Middle frontal gyrus (tissue), 1 donor: ENCODE results near the gene SYCP2L.
"Not testable (repeated sequence)": the region's sequence is repeated elsewhere in the genome, so short reads cannot be mapped to it uniquely, and the experiment has no call there.

Experiments
- DNase-seq: peaks from one replicate; pipeline ENCODE4 v3.0.0-alpha.2; 2015; ENCODE audit warnings: low spot score; ENCODE audit errors: extremely low spot score

SYCP2L gene

DNA sequence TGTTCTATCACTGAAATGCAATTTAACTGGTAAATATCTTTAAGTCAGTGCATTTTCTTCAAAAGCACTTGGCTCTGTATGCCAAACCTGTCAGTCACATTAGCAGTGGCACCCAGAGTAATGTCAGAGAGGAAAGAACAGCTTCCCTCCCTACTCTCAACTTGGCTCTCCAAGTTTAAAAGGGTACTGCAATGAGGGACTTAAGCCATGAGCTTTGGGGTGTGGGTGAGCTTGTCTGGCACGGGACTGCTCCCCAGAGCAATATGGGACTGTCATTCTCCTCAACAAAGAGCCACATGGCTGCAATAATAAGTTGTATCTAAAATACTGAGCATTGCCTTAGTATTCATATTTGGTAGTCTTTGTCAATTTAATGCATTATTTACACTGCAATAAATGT is 9.0 kb upstream of the SYCP2L start:
- no peak for DNase-seq

DNA sequence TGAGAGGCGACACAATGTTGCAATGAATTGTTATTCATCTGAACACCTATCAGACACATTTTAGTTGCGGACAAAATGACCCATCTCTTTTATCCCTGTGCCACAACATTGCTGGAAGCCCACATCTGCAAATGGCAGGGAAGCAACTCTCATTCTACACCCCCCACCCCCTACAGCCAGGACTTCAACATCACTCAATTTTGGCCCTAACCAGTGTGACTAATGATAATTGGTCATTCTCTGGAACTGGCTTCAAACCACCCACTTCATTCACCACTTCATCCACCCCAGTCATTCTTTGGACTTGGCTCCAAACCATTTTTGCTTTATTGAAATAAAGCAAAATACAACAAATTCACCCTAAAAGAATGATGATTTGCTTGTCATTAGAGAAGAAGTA is 6.5 kb upstream of the SYCP2L start:
- DNase-seq = no peak

DNA sequence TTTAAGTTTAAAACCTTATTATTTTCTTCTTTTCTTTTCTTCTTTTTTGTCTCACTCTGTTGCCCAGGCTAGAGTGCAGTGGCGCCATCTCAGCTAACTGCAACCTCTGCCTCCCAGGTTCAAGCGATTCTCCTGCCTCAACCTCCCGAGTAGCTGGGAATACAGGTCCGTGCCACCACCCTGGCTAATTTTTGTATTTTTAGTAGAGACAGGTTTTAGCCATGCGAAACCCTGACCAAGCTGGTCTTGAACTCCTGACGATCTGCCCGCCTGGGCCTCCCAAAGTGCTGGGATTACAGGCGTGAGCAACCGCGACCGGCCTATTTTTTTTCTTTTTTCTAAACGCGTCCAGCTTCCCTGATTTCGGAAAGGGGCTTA is 4.6 kb upstream of the SYCP2L start:
- DNase-seq = not testable (repeated sequence)

DNA sequence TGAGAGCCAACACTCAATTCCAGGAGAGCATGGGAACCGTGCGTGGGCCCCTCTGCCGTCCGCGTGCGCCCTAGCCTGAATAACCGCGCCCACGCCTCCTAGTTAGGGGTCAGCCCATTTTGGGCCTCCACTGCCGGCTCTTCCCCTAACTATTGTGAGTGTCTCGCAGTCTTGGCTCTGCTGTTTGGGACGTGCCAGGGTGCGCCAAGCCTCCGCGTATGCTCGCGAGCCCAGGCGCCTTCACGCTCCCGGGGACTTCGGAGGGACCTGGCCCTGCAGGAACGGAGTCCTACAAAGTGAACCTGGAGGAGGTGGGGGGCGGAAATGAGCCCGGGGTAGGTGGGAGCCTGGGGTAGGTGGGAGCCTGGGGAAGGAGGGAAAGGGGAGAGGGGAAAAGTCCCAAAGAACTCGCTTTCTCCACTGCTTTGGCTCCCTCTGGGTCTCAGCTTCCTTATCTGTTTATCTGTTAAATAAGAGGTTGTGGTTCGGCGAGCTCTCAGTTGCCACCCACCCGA is 4.1 kb upstream of the SYCP2L start:
- no peak for DNase-seq

DNA sequence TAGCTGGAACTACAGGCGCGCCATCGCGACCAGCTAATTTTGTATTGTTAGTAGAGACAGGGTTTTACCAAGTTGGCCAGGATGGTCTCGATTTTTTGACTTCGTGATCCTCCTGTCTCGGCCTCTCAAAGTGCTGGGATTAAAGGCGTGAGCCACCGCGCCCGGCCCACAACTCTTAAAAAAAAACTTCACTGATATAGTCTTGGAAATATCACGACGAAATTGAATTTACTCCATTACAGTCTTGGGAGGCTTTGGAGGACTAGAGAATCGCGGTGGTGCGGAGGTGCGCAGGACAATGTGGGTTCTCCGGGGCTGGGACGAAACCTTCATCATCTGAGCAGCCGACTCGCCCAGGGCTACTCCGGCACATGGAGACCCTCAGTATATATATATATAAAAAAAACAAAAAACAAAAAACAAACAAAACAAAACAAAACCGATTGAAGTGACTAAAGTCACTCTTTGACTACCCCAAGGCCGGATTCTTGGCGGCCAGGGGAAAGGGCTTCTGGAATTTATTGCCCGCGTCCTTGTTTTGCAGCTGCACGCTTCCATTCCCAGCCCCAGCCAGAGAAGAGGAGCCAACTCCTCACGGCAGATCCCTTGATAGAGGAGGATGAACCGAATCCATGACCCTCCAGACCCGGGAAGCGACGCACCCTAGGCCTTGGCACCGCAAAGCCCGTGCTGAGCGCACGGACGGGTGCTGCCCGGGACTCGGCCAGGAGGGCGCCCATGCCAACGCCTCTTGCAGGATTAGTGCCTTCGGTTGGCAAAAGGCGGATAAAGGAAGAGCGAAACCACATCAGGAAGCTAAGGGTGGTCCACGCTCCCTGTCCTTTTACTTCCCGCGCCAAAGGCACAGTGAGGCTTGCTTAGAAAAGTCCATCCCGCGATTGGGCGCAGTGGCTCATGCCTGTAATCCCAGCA is 3.3 kb upstream of the SYCP2L start:
- DNase-seq = no peak

DNA sequence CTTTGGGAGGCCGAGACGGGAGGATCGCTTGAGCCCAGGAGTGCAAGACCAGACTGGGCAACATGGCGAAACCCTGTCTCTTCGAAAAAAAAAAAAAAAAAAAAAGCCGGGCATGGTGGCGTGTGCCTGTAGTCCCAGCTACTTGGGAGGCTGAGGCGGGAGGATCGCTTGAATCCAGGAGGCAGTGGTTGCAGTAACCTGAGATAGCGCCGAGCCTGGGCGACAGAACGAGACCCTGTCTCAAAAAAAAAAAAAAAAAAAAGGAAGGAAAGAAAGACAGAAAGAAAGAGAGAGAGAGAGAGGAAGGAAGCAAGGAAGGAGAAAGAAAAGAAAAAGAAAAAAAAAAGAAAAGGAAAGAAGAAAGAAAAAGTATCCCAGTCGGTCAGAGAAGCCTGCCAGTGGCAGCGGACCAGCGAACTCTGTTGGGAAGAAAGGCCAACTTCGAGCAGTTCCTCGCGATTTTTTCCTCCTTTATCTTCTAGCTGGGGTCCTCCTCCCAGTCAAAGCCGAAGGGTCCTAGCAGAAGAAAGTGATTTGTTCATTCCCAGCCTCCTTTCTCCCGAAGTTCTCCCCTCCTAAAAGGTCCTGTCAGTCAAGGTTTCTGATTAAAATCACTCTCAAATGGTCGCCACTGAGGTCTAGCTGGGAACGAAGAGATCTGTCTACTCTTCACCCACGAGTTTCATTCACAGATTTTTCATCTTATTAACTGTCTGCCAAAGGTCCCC is 2.4 kb upstream of the SYCP2L start:
- DNase-seq = no peak

DNA sequence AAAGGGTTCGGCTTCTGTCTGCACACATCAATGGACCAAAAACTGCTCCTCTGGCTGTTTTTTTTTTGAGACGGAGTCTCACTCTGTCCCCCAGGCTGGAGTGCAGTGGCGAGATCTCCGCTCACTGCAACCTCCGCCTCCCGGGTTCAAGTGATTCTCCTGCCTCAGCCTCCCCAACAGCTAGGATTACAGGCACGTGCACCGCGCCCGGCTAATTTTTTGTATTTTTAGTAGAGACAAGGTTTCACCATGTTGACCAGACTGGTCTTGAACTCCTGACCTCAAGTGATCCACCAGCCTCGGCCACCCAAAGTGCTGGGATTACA is 524 bp upstream of the SYCP2L start:
- DNase-seq = not testable (repeated sequence)

DNA sequence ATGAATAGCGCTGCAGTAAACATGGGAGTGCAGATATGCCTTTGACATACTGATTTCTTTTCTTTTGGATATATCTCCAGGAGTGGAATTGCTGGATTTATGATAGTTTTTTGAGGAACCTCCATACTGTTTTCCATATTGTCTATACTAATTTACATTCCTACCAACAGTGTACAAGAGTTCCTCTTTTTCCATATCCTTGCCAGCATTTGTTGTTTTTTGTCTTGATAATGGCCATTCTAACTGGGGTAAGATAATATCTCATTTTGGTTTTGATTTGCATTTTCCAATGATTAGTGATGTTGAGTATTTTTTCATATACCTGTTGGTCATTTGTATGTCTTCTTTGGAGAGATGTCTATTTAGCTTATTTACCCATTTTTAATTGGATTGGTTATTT is 3.3 kb downstream of the SYCP2L start:
- DNase-seq = no peak

DNA sequence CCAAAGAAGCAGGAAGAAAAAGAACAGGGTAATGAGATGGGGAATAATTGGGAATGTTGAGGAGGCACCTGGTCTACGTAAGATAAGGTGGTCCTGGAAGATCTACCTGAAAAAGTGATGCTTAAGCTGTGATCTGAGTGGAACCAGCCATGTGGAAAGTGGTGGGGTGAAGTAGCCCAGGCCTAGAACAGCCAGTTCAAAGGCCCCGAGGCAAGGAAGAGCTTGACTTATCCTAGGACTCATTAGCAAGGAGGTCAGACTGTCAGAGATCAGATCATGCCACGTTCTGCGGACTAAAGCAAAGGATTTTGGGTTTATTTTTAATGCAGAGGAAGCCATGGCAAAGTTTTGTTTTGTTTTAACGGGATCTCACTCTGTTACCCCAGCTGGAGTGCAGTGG is 5.1 kb downstream of the SYCP2L start:
- no peak for DNase-seq

DNA sequence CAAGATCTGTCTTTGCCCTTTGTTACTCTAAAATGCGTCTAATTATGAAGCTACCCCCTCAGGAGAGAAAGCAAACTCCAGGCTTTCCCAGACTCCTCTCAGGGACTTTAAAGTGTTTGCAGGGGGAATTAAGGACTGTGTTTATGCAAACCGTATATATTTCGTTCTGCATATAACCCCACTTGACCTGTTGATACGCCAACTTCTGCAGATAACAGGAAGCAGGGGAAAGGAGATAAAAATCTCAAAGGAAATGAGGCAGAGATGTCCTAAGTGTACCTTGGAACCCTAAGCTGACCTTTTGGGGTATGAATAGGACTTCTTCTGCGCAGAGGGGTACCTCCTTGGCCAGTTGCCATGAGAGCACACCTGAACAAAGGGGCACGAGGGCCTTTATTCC is 8.1 kb downstream of the SYCP2L start:
- DNase-seq = no peak

DNA sequence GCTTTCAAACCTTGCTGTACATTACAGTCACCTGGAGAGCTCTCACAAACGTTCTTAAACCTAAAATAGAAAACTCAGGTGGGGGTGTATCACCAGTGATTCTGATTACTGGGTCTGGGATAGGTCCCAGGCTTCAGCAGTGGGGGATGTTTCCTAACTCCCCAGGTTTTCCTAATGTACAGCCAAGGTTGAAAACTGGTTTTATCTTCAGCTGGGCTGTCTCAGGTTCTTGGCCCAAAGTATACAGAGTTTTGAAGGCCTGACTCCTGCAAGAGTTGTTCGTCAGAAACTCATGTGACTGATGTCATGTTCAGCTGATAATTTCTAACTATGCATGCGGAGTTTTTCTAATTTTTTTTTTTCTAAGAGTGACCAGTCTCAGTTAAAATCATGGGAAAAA is 9.8 kb downstream of the SYCP2L start:
- no peak for DNase-seq

DNA sequence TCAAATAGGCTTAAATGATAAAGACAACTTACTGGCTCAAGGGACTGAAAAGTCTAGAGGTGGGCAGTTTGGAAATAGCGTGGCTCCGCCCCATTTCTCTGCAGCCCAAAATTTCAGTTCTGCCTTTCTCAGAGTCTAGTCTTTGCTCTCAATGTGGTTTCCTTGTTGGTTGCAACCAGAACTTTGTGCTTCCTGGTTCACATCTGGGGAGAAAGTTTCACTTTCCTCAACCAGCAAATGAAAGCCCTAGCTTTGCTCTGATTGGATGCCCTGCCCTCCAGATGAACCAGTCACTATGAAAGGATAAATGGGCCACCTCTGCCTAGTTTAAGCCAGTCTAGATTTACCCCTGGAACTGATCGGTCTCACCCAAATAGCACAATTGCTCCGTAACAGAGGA is 14.9 kb downstream of the SYCP2L start:
- DNase-seq = no peak

DNA sequence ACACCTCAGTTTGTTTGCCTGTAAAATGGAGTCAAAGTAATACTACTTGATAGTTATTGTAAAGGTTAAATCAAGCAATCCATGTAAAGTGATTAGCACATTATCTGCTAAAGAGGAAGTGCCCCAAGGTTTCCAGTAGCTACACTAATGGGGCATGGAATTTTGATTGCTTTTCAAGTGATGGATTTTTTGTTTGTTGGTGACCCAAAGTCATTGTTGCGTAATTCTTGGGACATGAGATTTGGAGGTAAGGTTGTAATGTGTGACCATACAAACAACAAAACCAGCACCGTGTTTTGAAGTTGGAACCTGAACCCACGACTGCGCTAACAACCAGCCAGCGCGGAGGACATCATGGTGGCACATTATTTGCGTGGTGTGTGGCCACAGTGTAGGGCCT is 17.2 kb downstream of the SYCP2L start:
- DNase-seq = no peak

DNA sequence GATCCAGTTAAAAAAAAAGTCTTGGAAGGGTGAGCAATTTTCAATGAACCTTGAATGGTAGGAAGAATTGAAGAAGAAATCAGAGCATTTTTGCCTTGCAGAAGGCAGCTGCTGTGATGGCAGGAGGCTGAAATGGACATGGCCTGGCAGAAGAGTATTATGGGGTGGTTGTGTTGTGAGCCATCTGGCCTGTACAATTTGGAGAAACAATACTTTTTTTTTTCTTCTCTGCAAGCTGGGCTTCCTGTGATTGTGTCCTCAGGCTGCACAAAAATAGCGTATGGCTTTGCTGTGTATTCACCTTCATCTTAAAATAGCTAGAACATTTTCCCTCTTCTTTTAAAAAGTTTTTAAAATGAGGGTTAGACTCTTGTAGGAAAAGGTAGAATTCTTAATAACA is 21.4 kb downstream of the SYCP2L start:
- no peak for DNase-seq

DNA sequence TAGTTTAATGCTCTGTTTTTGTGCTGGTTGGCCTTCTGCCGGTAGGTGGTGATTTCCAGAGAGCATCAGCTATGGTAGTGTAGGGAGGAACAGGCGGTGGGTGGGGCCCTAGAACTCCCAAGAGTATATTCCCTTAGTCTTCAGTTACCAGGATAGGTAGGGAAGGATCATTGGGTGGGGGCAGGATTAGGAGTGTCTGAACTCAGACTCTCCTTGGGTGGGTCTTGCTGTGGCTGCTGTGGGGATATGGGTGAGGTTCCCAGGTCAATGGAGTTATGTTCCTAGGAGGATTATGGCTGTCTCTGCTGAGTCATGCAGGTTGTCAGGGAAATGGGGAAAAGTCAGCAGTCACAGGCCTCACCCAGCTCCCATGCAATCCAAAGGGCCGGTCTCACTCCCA is 32.7 kb downstream of the SYCP2L start:
- not testable (repeated sequence) for DNase-seq

DNA sequence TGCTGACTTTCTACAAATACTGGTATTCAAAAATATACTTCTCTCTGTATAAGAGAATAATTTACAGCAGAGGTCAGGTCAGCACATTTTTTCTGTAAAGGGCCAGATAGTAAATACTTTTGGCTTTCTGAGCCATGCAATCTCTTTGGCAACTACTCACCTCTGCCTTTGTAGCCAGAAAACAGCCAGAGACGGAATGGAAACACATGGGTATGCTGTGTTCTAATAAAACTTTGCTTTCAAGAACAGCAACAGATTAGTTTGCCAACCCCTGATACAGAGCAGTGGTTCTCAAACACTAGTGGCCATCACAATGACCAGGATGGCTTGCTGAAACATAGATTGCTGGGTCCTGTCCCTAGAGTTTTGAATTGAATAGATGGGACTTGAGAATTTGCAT is 46.3 kb downstream of the SYCP2L start:
- no peak for DNase-seq

DNA sequence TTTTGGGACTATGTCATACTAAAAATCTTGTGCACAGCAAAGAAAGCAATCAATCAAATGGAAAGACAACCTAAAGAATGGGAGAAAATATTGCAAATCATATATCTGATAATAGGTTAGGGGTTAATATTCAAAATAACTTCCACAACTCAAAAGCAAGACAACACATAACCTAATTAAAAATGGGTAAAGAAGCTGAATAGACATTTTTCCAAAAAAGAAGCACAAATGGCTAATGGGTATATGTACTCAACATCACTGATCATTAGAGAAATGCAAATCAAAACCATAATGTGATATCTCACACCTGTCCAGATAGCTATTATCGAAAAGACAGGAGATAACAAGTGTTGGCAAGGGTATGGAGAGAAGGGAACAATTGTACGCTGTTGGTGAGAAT is 53.0 kb downstream of the SYCP2L start:
- no peak for DNase-seq

DNA sequence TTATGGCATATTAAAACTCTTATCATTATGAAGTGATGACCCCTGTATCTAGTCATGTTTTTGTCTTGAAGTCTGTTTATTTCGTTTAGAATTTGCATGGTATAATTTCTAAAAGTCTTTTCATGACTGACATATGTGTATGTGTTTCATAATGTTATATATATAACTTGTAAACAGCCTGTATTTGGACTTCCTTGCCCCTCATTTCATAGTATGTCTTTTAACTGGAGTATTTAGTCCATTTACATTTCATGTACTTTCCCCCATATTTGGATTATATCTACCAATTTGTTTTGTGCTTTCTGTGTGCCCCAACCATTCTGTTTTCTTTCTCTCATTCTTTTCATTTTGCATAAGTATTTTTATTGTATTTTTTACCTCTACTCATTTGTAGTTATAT is 59.0 kb downstream of the SYCP2L start:
- no peak for DNase-seq

DNA sequence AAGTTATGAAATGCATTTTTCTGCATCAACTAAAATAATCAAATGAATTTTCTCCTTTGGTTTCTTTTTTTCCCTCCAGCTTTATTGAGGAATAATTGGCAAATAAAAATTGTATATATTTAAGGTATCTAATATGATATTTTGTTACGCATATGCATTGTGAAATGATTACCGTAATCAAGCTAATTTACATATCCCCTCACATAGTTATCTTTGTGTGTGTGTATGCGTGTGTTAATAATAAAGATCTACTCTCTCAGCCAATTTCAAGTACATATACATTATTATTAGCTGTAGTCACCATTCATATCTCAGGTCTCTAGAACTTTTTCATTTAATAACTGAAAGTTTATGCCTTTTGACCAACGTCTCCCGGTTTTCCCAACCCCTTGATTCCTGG is 61.1 kb downstream of the SYCP2L start:
- DNase-seq = no peak

DNA sequence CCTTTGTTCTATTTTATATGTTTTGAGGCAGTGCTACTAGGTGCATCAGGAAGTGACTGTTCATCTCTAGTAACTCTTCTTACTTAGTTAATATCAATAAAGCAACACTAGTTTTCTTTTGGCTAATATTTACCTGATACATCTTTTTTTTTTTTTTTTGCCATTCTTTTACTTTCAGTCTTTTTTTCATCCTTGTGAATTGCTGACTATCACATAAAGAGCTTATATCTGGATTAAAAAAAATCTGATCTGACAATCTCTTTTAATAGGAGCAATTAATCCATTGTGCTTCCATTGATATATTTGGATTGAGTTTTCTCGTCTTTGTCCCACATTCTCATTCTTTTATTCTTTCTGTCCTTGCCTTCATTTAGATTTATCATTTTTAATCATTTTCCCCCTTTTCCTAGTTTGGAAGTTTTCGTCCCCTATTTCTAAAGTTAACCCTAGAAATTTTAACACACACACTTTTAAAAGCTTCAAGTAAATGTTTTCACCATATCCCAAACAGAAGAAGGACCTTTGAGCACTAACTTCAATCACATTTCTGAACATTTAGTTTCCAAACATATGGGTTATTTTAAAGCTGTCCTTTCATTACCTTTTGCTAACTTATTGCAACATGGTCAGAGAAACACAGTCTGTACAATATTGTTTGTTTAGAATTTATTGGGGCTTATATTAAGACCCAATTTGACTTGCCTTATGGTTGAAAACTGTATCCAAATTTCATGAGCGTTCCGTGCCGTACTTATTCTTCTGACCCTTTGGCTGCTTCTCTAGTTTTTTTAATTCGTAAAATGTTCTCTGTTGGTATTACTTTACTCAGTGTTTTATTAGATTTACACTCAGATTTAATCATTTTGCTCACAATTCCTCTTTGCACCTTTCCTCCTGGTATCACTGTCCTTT is 63.0 kb downstream of the SYCP2L start:
- no peak for DNase-seq

DNA sequence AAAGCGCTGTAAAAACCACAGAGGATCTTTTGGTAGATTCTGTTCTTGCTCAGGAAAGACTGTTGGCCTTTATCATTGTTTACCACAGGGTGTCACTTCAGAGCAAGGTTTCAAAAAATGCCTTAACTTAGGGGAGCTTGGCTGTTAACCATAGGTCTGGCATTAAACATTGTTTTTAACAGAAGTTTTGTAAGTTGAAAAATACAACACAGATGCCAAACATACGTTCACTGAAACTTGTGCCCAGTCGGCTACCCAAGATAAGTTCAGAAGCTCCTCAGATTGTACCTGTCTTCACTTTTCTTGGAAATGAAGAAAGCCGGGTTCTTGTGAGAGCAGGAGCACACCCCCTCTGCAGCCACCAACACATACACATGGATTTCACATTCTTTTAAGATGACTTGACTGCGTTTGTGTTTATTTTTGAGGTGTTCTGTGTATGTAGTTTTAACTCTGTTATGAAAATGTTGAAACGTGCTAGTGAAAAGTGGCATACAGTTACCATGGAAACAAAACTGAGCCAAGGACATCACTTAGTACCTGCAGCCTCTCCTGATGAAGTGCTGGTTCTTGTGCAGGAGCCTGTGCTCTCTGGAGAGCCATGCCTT is 64.9 kb downstream of the SYCP2L start:
- no peak for DNase-seq
